MV-4-11 (cell line): ENCODE results near the gene BCOR.

Experiments used
- DNase-seq: peaks from one replicate; lab custom pipeline; 2025; lab: John Stamatoyannopoulos, UW

BCOR gene

GRCh38 chrX:40003428-40004245 is 94.1 kb downstream of the BCOR start:
- DNase-seq, result no peak

GRCh38 chrX:40003071-40003427 is 94.7 kb downstream of the BCOR start:
- DNase-seq, result no peak
